Stimulated activated CD8-positive, alpha-beta memory T cell treated with anti-CD3 and anti-CD28 coated beads, Interleukin-15, amount 100 ng/mL, for 24 hours (primary cell): ENCODE measurements around the gene KIF7.
"Not testable (repeated sequence)": the region's sequence is repeated elsewhere in the genome, so short reads cannot be mapped to it uniquely, and the experiment has no call there.

Experiments used
- DNase-seq: peaks from one replicate; pipeline ENCODE4 v3.0.0-alpha.2; 2020; ENCODE audit warnings: low read depth

KIF7 gene

GRCh38 chr15:89616228-89616627 is 39.0 kb downstream of the KIF7 start:
- DNase-seq, result no peak

GRCh38 chr15:89615135-89615534 is 40.1 kb downstream of the KIF7 start:
- no peak for DNase-seq

GRCh38 chr15:89614164-89614563 is 41.1 kb downstream of the KIF7 start:
- no peak for DNase-seq

- no peak for DNase-seq
Observed at GRCh38 chr15:89613031-89613430, 42.2 kb downstream of the KIF7 start.

GRCh38 chr15:89611317-89611716 is 44.0 kb downstream of the KIF7 start:
- DNase-seq, result no peak

GRCh38 chr15:89599021-89599420 is 56.2 kb downstream of the KIF7 start:
- no peak for DNase-seq

- no peak for DNase-seq
Observed at GRCh38 chr15:89593018-89593417, 62.2 kb downstream of the KIF7 start.

- no peak for DNase-seq
Observed at GRCh38 chr15:89591834-89592233, 63.4 kb downstream of the KIF7 start.

GRCh38 chr15:89587955-89588354 is 67.3 kb downstream of the KIF7 start:
- DNase-seq, result no peak

GRCh38 chr15:89586651-89587050 is 68.6 kb downstream of the KIF7 start:
- DNase-seq, result no peak

GRCh38 chr15:89580747-89581146 is 74.5 kb downstream of the KIF7 start:
- DNase-seq, result not testable (repeated sequence)

GRCh38 chr15:89578146-89578545 is 77.1 kb downstream of the KIF7 start:
- DNase-seq, result no peak
